Adrenal gland (tissue), 5 donors: Measurements from ENCODE around the gene DIPK2B.

Experiments
- POLR2A ChIP-seq, 2 donors: fragments of 450-650 bp; IDR thresholded peaks; one replicate each; pipeline ENCODE4 v1.6.1; 2017; ENCODE audit warnings: antibody characterized with exemption in 2 of 2, mild to moderate bottlenecking in 2 of 2, moderate library complexity in 1 of 2
- TF ChIP-seq, protein P1 (sequence below), 6 experiments: fragments of 450-650 bp in 4 of 6; fragments of 200-600 bp in 2 of 6; sonication (generic) in 1 of 6; IDR thresholded peaks; 1 replicate in 5 of 6; 2 replicates in 1 of 6; pipeline versions ENCODE4 v1.5.1 to v1.8.0; 2016 to 2021; ENCODE audit warnings: antibody characterized with exemption in 6 of 6, mild to moderate bottlenecking in 2 of 6, moderate library complexity in 1 of 6
- donor health status: DM: no; HTN: no; CAD: no.

DNA sequence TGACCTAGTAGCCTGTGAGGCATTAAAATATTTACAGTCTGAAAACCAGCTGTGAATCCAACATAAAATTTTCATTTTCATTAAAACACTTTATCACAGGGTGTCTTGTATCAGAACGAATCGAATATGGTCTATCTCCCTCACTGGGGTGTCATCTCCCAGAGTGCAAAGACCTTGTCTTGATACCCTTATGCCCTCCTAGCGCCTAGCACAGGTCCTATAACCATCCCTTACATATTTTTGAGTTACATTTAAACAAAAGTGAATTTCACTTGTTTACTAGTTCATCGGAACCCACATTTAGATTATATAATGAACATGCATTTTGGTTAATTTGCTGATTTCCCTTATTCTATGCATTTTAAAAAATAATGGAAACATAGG is 14.0 kb downstream of the DIPK2B start:
- TF ChIP-seq, protein P1, sequence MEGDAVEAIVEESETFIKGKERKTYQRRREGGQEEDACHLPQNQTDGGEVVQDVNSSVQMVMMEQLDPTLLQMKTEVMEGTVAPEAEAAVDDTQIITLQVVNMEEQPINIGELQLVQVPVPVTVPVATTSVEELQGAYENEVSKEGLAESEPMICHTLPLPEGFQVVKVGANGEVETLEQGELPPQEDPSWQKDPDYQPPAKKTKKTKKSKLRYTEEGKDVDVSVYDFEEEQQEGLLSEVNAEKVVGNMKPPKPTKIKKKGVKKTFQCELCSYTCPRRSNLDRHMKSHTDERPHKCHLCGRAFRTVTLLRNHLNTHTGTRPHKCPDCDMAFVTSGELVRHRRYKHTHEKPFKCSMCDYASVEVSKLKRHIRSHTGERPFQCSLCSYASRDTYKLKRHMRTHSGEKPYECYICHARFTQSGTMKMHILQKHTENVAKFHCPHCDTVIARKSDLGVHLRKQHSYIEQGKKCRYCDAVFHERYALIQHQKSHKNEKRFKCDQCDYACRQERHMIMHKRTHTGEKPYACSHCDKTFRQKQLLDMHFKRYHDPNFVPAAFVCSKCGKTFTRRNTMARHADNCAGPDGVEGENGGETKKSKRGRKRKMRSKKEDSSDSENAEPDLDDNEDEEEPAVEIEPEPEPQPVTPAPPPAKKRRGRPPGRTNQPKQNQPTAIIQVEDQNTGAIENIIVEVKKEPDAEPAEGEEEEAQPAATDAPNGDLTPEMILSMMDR (IDR thresholded peaks at IDR 0.05), result no peak
- no peak for TF ChIP-seq POLR2A (IDR thresholded peaks at IDR 0.05)
